GM19324 (cell line): ENCODE measurements around the gene INAFM2.

Experiments used
- ATAC-seq: cut with Tn5 transposase; IDR thresholded peaks from one replicate; pipeline ENCODE4 v1.9.1; 2021; ENCODE audit warnings: mild to moderate bottlenecking, moderate library complexity; ENCODE audit not compliant: unreplicated experiment, low FRiP score

The INAFM2 gene

GRCh38 chr15:40302981-40303380, 20.5 kb upstream of the INAFM2 start:
- ATAC-seq: no peak

DNA sequence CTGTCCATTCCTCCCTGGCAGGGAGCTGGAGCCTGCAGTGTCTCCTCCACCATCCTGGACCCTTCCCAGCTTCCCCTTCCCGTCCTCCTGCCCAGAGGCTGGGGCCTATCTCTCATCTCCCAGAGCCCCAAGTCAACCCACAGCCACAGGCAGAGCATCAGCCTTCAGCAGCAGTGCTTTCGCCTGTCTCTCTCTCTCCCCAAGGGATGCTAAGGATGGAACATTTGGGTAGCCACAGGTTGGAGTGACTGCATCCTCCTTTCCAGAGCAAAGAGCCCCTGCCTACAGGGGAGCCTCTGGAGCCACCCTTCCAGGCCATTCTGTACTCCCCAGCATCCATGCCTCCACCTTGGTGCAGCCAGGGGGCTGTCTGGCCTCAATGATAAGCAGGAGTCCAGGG, 19.9 kb upstream of the INAFM2 start:
- no peak for ATAC-seq

DNA sequence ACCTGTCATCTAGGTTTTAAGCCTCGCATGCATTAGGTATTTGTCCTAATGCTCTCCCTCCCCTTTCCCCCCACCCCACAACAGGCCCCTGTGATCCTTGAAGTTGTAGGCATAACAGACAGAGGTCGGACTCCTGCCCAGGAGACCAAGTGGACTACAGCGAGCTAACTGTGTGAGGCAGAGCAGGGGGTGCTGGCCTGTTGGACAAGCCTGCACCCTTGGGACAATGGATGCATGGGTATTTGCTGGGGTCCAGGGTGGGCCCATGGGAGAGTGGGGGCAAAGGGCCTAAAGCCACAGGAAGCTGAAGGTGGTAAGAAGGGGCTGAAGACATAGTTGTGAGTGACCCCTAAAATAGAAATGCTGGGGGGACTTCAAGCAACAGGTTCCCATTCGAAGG, 18.2 kb upstream of the INAFM2 start:
- no peak for ATAC-seq

DNA sequence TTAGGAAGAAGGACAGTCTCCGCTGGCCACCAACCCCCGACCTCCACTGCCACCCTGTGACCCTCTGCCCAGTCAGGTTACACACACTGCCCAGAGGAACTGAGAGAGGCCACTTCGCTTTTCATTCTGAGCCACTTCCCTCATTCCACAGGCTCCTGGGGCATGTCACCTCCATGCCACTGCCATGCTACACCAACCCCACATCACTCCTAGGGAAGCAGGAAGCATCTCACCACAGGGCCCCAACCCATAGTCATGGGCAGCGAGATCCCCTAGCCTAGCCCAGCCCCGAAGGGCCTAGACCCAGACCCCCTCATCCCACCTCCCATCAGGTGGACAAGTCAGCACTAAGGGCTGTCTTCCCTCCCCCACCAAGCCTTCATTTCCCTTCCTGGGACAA, 17.1 kb upstream of the INAFM2 start:
- no peak for ATAC-seq

GRCh38 chr15:40306908-40307307, 16.6 kb upstream of the INAFM2 start:
- no peak for ATAC-seq

DNA sequence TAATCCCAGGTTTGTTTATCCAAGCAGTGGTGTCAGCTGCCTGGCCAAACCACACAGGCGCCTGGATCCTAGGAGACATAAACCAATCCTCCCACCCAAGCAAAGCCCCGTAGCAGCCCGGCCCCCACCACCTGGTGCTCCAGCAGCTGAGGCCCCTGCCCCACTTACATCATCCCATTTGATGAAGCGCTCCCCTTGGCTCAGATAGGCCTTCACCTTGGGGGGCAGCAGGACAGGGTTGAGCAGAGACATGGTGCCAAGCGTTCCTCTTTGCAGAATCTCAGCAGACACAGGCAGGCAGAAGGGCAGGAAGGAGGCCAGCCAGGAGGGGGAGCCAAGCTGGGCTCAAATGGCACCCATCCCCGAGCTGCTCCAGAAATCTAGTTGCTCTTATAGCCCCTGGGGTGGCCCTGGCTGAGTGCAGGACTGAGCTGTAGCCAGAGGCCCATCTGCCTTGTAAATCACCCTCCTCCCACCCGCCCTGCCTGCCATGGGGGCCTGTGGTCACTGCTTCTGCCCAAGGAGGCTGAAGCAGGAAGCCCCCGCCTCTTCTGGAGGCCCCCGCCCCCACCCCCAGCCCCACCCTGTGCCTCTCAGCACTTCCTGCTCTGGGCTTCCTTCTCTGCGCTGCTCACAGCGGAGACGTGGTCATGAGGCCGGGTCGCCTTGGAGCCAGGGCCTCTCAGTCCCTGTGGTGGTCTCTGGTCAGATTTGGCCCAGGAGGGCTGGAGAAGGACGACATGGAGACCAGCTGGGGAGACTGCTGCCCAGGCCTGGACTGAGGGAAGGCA, 15.9 kb upstream of the INAFM2 start, which contains the start of gene PLCB2:
PLCB2 (minus strand) TSS at position 515 of the 791 bp plus-strand sequence; CDS start at position 252, 263 bp downstream.
- ATAC-seq: no peak

GRCh38 chr15:40309344-40309862, 14.1 kb upstream of the INAFM2 start:
- no peak for ATAC-seq

- no peak for ATAC-seq
These were observed 13.2 kb upstream of the INAFM2 start for GRCh38 chr15:40310001-40310959.

GRCh38 chr15:40310993-40311392, 12.5 kb upstream of the INAFM2 start:
- ATAC-seq: no peak

DNA sequence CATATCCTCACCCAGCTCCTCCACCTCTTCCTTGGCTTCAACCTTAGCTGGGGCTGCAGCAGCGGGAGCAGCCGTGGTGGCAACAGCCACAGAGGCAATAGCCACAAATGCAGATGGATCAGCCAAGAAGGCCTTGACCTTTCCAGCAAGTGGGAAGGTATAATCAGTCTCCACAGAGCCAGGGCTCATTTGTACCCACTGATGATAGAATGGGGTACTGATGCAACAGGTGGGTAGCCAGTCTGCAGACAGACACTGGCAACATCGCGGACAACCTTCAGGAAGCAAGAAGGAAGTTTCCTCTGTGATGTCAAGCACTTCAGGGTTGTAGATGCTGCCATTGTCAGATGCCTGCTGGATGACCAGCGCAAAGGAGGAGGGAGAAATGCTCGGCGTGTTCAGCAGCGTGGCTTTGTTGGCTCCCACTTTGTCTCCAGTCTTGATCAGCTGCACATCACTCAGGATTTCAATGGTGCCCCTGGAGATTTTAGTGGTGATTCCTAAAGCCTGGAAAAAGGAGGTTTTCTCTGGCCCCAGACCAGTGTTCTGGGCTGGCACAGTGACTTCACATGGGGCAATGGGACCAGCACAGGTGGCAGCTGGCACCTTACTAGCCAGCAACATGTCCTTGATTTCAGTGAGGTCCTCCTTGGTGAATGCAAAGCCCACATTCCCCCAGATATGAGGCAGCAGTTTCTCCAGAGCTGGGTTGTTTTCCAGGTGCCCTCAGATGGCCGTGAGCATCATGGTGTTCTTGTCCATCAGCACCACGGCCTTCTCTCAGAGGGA, 10.9 kb upstream of the INAFM2 start:
- no peak for ATAC-seq

DNA sequence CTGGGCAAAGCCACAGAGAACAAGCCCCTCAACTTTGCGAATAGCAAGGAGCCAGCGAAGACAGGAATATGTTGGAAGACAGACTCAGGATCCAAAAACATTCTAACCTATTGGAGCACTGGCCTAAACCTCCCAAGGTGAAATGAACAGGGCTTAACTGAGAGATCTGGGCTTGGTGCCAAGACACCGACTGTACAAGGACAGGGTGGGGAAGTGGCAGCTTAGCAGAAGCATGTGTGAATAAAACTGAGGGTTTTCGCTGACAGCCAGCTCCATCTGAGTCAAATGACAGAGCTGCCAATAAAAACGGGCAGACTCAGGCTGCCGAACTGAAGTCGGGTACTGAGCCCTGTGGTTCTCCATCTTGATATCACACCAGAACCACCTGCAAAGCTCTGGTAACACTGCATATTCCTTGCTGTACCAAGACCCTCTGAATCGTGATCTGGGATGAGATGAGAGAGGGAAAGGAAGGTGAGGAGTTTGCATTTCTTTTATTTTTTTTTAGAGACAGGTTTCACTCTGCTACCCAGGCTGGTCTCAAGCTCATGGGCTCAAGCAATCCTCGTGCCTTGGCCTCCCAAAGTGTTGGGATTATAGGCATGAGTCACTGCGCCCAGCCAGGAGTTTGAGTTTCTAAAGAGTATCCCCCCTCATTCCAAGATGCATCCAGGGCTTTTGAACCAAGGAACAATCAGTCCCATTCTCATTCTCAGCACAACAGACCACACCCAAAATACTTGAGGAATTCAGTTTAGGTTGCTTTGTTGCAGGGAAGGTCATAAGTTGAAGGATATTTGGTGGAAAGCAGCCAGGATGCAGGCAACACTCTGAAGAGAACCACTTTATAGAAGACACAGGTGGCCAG, 9.7 kb upstream of the INAFM2 start:
- no peak for ATAC-seq

DNA sequence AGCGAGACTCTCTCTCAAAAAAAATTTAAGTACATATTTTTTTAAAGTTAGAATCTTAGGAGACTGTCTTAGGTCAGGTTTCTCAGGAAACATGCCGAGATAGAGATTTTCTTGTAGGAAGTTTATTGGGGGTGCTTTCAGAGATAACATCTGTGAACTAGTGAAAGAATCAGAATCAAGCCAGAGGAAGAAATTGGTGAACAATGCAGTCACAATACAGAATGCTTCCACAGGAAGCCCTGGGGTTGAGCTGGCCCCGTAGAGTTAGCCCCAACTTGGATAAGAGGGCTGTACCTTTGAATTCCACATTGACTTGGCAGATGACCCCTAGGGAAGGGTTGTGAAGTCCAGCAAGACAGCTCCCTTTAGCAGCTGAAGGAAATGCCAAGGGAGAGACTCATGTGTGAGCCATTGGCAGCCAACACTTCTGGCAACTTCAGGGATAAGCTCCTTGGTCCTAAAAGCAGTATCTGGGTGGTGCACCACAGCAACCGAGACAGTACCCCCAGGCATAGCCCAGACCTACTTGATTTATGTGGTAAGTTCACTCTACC, 8.7 kb upstream of the INAFM2 start:
- ATAC-seq: no peak

DNA sequence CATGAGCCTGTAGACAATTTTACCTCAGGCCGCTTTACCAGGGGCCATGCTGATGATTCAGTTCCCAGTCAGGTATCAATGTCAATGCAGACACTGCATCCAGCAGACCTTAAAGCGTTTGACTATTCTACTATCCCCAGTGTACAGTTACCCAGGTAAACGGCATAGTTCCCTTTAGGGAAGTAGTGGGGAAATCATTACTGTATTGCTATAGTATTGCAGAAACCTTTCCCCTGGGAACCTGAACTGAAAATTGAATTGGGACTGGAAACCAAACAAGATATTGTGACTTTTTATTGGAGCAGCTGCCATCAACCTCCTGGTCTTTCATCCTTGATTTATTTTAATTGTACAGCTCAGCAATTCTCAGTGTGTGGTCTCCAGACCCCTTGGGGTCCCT, 6.6 kb upstream of the INAFM2 start:
- ATAC-seq: no peak

- no peak for ATAC-seq
These were observed 5.9 kb upstream of the INAFM2 start for GRCh38 chr15:40317580-40317979.

DNA sequence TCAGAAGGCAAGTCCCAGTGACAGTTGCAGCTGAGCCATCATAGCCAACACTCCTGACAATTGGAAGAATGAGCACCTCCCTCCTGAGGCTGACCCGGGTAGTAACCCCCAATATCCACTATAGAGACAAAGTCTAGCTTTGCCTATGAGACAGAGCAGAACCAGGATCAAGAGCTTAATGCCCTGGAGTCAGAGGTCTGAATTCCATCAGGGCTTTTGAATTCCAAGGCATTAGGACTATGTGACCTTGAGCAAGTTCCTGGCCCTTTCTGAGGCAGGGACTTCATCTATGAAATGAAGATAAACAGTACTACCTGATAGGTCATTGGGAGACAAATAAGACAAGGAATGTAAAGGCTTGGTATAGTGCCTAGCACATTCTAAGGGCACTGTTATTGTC, 3.1 kb upstream of the INAFM2 start:
- no peak for ATAC-seq

- ATAC-seq: no peak
These were observed 2.5 kb upstream of the INAFM2 start for GRCh38 chr15:40320931-40321371.

- no peak for ATAC-seq
These were observed 807 bp upstream of the INAFM2 start for GRCh38 chr15:40322531-40323238.
